Erythroblast (primary cell): ENCODE results near the gene FAM13A.

Source experiments
- GATA1 ChIP-seq: IDR thresholded peaks from 2 replicates; pipeline ENCODE4 v1.6.1; 2011; ENCODE audit warnings: low read depth, mild to moderate bottlenecking, control low read depth, low read length, moderate library complexity
- POLR2A ChIP-seq: IDR thresholded peaks from 2 replicates; pipeline ENCODE4 v1.6.1; 2011; ENCODE audit warnings: mild to moderate bottlenecking, low read length

GRCh38 chr4:88759039-88759894 is 297.7 kb downstream of the FAM13A start:
- TF ChIP-seq POLR2A (no peak), GATA1 (no peak)
